ENCODE results near the gene RBBP8NL. TPM values are rescaled to one million over a fixed set of nuclear protein-coding genes. Genes with fewer than 3 reads are reported as not detected.

The RBBP8NL gene
- total and polyA plus RNA-seq, 9 of the 15 experiments (the other 6 are each of a cell fraction or from before 2014, with no cell fraction given), result not detected

DNA sequence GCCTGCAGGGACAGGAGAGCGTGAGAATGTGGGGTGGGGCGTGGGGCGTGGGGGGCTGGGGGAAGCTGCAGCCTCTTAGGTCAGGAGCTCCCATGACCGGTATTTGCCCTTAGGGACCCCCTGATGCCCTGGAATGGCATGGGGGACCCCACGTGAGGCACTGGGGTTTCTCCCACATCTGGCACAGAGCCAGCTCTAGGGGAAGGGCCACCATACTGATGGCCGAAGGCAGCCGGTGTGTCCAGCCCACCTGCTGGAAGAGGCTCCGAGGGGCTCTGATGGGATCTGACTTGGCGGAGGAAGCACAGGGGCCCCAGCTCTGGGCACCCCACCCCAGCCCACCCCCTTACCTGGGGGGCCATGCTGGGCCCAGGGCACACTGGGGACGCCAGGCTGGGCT, 37.7 kb upstream of the RBBP8NL start:
- CTCF ChIA-PET (ENCODE audit: low intra/inter-chr PET ratio), result no interaction called here
- Histone ChIP-seq H3K36me3 (ENCODE audit: control insufficient read depth, insufficient read depth, low read length) (no peaks in the 10 kb centered on the region), H3K4me1 (replicated peaks in 1 of 2; ENCODE audit: control insufficient read depth in 2 of 2, insufficient read depth in 2 of 2, low read length in 2 of 2) (peaks cover 0 to 63% of the 10 kb centered on the region in 2 experiments; a peak in 2 of 5 replicates), H3K9me1 (ENCODE audit: control insufficient read depth, insufficient read depth, low read length) (no peaks in the 10 kb centered on the region), H2AFZ (ENCODE audit: low read depth, low read length) (no peak overlapping the region), H3K27me3 (ENCODE audit: control insufficient read depth in 2 of 2, insufficient read depth in 2 of 2, low read length in 2 of 2) (peaks cover 5 to 65% of the 10 kb centered on the region in 2 experiments; a peak in 3 of 5 replicates), H3K4me3 (no peak overlapping the region), H3K9ac (ENCODE audit: insufficient read depth in 1 of 2, low read depth in 2 of 2, low read length in 2 of 2) (no peak overlapping the region), H3K9me3 (replicated peaks; ENCODE audit: control insufficient read depth, insufficient read depth, low read depth, low read length) (no peaks in the 10 kb centered on the region), H4K20me1 (replicated peaks; ENCODE audit: control insufficient read depth, insufficient read depth, low read length) (no peaks in the 10 kb centered on the region; the same call in 1 of the 2 replicates), H3K4me2 (ENCODE audit: insufficient read depth, low read length) (no peak overlapping the region), H3K79me2 (ENCODE audit: control insufficient read depth, insufficient read depth, low read length) (no peaks in the 10 kb centered on the region), H3K27ac (ENCODE audit: extremely low read depth, low read depth, low read length) (no peak overlapping the region)
- no peak for FAIRE-seq
- TF ChIP-seq NFIX (CRISPR knock-in tag; IDR thresholded peaks at IDR 0.05; ENCODE audit: low read depth) (peak; percentile 48), RBFOX2 (IDR thresholded peaks at IDR 0.05; ENCODE audit: low read depth, low read length) (no peak), HNRNPH1 (optimal IDR thresholded peaks at IDR 0.05; ENCODE audit: low read depth, low read length) (no peak), KDM4B (IDR thresholded peaks at IDR 0.05; ENCODE audit: borderline replicate concordance in 2 of 2, low read depth in 1 of 2) (no peak), NFIC (IDR thresholded peaks at IDR 0.05) (peak; percentile 92)
- ATAC-seq, result no peak
- intact Hi-C loops (cut with micrococcal nuclease), result no loop called here
- POLR2A ChIA-PET, result no interaction called here
- in situ Hi-C loops (cut with MboI), result no loop called here
- WGBS (ENCODE audit: insufficient coverage, low coverage, missing lambda C conversion rate), result 42% methylated on average over 7 of the region's 10 CpGs
- no peak for DNase-seq (ENCODE audit: extremely low read depth in 1 of 4, low spot score in 3 of 4)
- no TSS peak for BruUV-seq (replicated peaks)

- Histone ChIP-seq H3K4me2 (ENCODE audit: insufficient read depth, low read length) (no peak overlapping the region), H3K9ac (ENCODE audit: insufficient read depth in 1 of 2, low read depth in 2 of 2, low read length in 2 of 2) (no peak overlapping the region), H3K79me2 (ENCODE audit: control insufficient read depth, insufficient read depth, low read length) (no peaks in the 10 kb centered on the region), H3K9me3 (replicated peaks; ENCODE audit: control insufficient read depth, insufficient read depth, low read depth, low read length) (no peaks in the 10 kb centered on the region), H3K4me3 (no peak overlapping the region), H3K27me3 (ENCODE audit: control insufficient read depth in 2 of 2, insufficient read depth in 2 of 2, low read length in 2 of 2) (peaks cover 5 to 59% of the 10 kb centered on the region in 2 experiments; a peak in 3 of 5 replicates), H3K9me1 (ENCODE audit: control insufficient read depth, insufficient read depth, low read length) (no peaks in the 10 kb centered on the region), H2AFZ (ENCODE audit: low read depth, low read length) (no peak overlapping the region), H3K27ac (ENCODE audit: extremely low read depth, low read depth, low read length) (no peak overlapping the region), H4K20me1 (replicated peaks; ENCODE audit: control insufficient read depth, insufficient read depth, low read length) (no peaks in the 10 kb centered on the region; the same call in 1 of the 2 replicates), H3K36me3 (ENCODE audit: control insufficient read depth, insufficient read depth, low read length) (no peaks in the 10 kb centered on the region), H3K4me1 (replicated peaks in 1 of 2; ENCODE audit: control insufficient read depth in 2 of 2, insufficient read depth in 2 of 2, low read length in 2 of 2) (peaks cover 0 to 63% of the 10 kb centered on the region in 2 experiments; a peak in 3 of 5 replicates)
- no peak for DNase-seq (ENCODE audit: extremely low read depth in 1 of 4, low spot score in 3 of 4)
- intact Hi-C loops (cut with micrococcal nuclease) (no loop called here), in situ Hi-C loops (cut with MboI) (no loop called here)
- CTCF ChIA-PET (ENCODE audit: low intra/inter-chr PET ratio), result no interaction called here
- no peak for FAIRE-seq
- 39% methylated on average over 8 of the region's 10 CpGs for WGBS (ENCODE audit: insufficient coverage, low coverage, missing lambda C conversion rate)
- no TSS peak for BruUV-seq (replicated peaks)
- POLR2A ChIA-PET, result interaction anchor here (1.1 kb wide), 1 partner anchor 16 kb away, joined by 3 read pairs; no protein-coding TSS in a partner anchor
- no peak for ATAC-seq
- TF ChIP-seq SNRNP70 (optimal IDR thresholded peaks at IDR 0.05; ENCODE audit: low read depth, low read length) (no peak), ZNF57 (CRISPR knock-in tag; IDR thresholded peaks at IDR 0.05) (no peak), NEUROD1 (IDR thresholded peaks at IDR 0.05; ENCODE audit: borderline replicate concordance, low read depth, low read length, partially characterized antibody) (no peak), KDM2B (CRISPR knock-in tag; IDR thresholded peaks at IDR 0.05) (no peak), ZNF551 (CRISPR knock-in tag; IDR thresholded peaks at IDR 0.05) (no peak), E4F1 (CRISPR knock-in tag; IDR thresholded peaks at IDR 0.05; ENCODE audit: borderline replicate concordance) (no peak), RBM34 (IDR thresholded peaks at IDR 0.05; ENCODE audit: borderline replicate concordance, insufficient read depth, low read length) (no peak), GTF2E2 (tag; IDR thresholded peaks at IDR 0.05) (no peak), CAMTA2 (CRISPR knock-in tag; conservative IDR thresholded peaks at IDR 0.05) (no peak)
Measured at GRCh38 chr20:62464425-62464770, 37.1 kb upstream of the RBBP8NL start.

All from K562 (cell line).